Measurements from ENCODE around the gene EMILIN3.

Gene EMILIN3

DNA sequence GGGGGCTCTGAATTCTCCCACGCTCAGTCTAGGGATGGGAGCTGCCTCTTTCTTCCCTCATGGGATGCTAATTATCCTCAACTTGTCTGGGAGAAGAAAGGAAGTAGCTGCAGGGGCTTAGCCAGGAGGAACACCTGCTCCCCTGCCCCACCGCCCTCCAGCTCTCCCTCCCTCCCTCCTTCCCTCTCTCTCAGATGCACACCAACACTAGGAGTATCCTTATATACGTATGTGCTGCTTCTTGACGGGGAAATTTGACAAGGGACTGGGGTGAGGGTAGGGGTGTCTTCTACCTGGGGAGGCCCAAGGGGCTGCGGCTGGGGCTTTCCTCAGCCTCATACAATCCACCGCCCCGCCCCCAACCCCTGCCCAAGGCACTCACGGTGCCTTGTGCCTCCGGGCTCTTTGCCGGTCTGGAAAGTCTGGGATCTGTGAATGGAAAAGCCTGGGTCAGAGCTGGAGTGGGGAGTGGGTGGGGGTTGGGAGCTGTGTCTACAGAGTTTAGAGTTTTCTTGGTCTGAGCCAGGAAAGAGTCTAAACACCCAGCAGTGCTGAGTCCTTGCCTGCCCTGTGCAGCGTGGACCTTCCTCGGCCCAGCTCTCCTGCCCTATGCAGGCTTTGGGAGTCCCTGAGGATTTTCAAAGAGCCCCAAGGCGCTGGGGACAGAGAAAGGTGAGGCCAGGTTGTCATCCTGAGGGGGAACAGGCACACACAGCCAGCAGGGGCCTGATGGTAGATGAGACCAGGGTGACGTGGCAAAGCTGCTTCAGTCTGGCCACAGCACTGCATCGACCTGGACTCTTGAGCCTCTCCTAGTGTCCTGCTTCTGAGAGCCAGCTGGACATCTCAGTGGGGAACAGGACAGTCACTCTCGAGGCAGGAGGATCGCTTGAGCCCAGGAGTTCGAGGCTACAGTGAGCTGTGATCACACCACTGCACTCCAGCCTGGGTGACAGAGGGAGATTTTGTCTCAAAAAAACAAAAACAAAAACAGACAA lies 29.3 kb upstream of the EMILIN3 start:
- H3K4me3 ChIP-seq (ENCODE audit: low read length), result no peak overlapping the region
- no peak for TF ChIP-seq ZNF274 (IDR thresholded peaks at IDR 0.05; ENCODE audit: low read depth, low read length)

DNA sequence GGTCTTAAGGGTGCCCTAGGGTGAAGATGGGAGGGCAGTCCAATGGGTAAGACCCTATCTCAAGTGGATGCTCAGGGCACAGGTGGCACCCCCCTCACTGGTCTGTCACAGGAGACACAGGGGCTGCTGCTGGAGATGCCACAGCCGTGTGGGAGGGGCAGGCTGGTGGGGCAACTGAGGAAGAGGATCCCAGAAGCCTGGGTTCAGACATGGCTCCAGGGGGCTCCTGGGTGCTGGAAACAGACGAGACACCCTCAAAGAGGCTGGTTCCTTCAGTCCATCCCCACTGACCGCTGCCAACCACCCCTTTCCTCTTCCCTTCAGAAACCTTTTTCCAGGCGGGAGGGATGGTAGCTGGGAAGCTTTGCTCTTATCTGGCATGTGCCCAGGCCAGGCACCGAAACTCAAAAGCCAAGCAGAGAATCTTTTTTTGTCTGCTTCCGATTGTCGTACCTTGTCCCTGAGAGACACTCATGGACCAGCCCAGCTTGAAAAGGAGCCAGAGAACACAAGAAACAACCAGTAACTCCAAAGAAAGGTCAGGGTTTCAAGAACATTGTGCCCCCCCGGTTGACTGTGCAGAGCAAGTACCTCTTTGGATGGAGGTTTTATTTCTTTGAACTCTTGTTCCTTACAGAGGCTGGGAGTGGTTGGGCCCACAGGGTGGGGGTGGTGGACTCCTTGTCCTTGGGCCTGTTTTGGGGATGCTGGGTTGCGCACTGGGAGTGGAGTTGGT lies 28.5 kb upstream of the EMILIN3 start:
- TF ChIP-seq ZNF274 (IDR thresholded peaks at IDR 0.05; ENCODE audit: low read depth, low read length), result no peak
- no peak overlapping the region for H3K4me3 ChIP-seq (ENCODE audit: low read length)

DNA sequence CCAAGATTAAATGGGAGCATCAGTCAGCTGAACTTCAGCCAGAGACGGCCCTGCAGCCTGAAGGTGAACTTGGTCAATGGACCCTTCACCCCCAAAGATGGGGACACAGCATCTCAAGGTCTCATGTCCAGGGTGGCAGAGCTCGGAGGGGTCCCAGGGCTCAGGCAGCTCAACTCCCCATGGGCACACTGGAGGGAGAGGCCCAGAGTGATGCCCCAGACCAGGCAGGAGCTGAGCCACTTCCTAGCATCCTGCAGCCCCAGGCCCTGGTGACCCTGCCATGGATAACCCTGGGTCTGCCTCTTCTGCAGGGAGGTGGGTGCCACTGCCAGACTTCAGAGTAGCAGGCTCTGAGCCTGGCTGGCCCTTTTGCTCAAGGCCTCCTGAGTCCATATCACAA lies 27.5 kb upstream of the EMILIN3 start:
- no peak overlapping the region for H3K4me3 ChIP-seq (ENCODE audit: low read length)
- TF ChIP-seq ZNF274 (IDR thresholded peaks at IDR 0.05; ENCODE audit: low read depth, low read length), result no peak

DNA sequence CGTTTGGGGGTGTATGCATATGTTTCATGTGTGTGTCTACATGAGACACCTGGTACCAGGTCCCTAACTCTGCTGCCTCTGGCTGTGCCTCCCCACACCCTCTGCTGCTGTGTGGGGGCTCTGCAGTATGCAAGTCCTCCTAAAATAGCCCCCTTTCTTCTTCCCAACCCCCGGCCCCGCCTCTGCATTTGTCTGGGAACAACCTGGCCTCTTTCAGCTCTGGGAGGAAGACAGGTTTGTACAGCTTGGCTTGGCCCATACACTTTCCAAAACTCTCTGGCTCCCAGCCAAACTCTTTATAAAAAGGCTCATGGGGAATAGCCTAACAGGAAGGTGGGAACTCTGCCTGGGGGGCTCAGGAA lies 27.1 kb upstream of the EMILIN3 start:
- no peak for TF ChIP-seq ZNF274 (IDR thresholded peaks at IDR 0.05; ENCODE audit: low read depth, low read length)

DNA sequence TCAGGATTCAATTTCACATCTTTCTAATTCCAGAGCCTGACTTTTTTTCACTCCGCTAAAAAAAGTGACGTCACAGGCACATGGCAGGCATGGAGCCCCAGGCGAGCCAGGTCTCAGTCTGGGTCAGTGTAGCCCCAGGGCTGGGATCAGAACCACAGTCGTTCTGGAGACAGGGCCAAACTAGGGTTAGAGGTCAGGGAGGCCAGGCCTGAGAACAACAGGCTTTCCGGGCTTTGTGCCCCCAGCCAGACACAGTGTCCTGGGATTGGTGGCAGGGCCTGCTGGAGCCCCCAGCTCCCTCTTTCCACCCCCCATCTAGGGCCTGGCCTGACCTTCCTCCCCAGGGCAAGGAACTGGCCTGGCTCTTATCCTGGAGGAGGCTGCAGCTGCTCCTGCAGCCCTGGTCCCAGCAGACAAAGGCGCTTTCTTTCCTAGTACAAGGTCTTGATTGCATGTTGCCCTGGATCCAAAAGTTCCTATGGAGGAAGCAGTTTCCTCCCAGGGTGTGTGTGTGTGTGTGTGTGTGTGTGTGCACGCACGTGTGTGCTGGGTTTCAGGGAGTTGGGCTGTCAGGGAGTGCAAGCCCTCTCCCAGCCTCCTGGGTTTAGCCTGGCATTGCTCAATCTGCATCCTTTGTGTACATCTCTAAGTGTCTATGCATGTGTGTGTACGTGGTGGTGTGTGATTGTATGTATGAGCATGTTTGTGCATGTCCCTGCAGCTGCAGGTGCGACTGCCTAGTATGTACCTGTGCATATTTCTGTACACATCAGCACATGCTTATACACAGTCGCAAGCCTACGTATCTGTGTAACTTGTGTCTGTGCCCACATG lies 26.5 kb upstream of the EMILIN3 start:
- no peak for TF ChIP-seq ZNF274 (IDR thresholded peaks at IDR 0.05; ENCODE audit: low read depth, low read length)
- H3K4me3 ChIP-seq (ENCODE audit: low read length), result no peak overlapping the region

More for the DNA sequence above, 27.1 kb upstream of the EMILIN3 start:
- H3K4me3 ChIP-seq (ENCODE audit: low read length), result no peak overlapping the region

DNA sequence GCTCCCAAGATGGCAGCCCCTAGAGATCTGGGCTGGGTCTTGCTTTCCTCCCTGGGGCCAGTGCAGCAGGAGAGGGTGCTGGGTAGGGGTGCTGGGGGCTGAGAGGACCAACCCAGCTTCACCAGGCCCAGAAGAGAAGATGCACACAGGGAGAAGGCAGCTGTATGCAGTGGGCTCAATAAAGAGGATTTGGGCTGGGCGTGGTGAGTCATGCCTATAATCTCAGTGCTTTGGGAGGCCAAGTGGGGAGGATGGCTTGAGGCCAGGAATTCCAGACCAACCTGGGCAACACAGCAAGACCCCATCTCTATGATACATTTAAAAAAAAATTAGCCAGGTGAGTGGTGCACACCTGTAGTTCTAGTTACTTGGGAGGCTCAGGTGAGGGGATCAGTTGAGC lies 25.7 kb upstream of the EMILIN3 start:
- no peak for TF ChIP-seq ZNF274 (IDR thresholded peaks at IDR 0.05; ENCODE audit: low read depth, low read length)
- H3K4me3 ChIP-seq (ENCODE audit: low read length), result no peak overlapping the region

DNA sequence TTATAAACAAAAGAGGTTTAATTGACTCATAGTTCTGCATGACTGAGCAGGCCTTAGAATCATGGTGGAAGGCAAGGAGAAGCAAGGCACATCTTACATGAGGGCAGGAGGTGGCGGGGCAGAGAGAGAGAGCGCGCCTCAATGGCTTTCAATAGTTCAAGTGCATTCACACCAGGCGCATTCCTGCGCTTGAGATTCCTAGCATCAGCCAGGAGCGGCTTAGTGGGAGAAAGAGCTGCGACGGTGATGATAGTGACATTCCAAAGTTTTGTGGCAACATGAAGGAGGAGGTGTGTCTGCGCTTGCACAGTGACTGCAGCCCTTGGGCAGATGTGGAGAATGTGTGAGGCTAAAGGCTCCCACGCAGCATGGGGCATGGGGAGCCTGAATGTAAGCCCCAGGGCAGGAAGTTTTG lies 25.0 kb upstream of the EMILIN3 start:
- H3K4me3 ChIP-seq (ENCODE audit: low read length), result no peak overlapping the region
- TF ChIP-seq ZNF274 (IDR thresholded peaks at IDR 0.05; ENCODE audit: low read depth, low read length), result no peak

DNA sequence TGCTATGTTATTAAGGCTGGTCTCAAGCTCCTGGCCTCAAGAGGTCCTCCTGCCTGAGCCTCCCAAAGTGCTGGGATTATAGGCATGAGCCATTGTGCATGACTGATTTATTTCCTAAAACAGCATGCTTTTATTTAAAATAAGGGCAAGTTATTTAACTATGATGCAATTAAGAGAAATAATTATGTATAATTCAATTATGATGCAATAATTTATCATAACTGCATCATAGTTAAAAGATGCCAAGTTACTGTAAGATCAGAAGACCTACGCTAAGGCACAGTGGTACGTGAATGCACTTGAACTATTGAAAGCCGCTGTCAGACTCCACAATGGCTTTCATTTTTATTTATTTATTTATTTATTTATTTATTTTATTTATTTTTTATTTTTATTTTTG lies 24.3 kb upstream of the EMILIN3 start:
- H3K4me3 ChIP-seq (ENCODE audit: low read length), result no peak overlapping the region
- TF ChIP-seq ZNF274 (IDR thresholded peaks at IDR 0.05; ENCODE audit: low read depth, low read length), result no peak

DNA sequence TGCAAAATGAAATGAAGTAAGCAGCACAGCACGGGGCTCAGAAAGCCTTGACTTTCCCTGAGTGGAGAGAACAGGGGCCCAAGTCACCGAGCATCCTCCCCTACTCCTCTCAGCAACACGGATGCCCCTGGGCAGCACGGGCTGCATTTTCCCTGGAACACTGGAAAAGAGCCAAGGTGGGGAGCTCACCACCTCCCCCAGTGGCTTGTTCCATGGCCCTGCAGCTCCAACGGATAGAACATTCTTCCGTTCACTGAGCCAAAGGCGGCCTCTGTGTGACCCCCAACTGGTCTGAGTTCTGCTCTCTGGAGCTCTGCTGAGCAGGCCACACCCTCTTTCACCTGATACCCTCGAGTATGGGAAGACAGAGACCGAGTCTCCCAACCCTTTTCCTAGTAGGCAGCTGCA lies 20.8 kb upstream of the EMILIN3 start:
- no peak for TF ChIP-seq ZNF274 (IDR thresholded peaks at IDR 0.05; ENCODE audit: low read depth, low read length)
- H3K4me3 ChIP-seq (ENCODE audit: low read length), result no peak overlapping the region

DNA sequence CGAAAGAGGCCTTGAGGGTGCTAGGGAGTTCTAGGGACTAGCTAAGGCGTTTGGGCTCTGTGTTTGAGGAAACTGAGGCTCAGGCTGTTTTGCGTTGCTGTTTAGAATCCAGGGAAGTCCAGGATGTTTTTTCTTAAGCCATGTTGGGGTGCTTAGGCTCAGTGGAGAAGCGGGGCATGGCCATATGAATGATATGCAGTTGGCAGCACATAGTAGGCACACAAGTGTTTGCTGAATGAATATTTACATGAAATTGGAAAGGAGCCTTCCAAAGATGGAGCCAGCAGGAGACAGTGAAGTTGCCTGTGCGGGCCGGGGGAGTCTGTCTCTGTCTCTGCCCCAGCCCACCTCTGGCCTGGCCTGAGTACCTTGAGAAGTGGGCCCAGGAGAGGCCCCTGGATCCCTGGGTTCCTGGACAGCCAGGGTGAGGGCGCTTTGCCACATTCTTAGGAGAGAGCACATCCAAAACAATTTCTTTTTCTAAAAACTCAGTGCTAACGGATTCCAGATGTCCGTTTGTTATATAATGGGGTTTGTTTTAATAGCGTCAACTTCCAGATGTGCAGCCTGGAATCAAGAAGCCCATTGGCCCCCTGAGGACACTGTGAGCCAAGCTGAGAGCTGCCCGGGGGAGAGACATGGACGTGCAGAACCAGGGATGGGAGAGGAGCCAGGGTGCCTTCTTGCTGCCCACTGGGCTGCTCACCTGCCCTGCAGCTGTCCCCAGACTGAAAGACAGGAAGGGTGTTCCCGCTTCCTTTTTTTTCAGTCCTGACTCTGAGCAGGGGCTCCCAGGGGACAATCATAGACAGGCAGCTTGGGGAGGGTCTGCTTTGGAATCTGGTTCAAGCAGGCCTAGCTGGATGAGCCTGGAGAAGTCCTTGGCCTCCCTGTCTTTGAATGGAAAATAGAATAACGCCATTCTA lies 20.1 kb upstream of the EMILIN3 start:
- no peak overlapping the region for H3K4me3 ChIP-seq (ENCODE audit: low read length)
- no peak for TF ChIP-seq ZNF274 (IDR thresholded peaks at IDR 0.05; ENCODE audit: low read depth, low read length)

DNA sequence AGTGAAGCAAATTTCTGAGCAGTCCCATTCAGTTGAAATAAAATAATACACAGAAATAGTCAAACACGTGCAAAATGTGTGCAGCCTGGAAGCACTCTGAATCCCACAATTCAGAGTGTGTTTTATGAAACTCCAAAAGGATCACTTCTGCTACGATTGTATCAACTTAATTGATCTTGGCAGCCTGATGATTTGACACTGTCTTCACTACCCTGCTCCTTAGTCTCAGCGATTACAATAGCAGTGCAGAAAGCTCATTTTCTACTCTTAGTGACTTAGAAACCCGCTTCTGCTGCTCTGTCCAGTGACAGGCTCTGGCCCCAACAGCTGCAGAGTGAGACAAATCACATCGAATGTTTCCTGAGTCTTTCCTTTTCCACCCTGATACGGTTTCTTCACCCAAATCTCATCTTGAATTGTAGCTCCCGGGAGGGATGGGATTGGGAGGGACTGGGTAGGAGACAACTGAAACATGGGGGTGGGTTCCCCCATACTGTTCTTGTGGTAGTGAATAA lies 16.2 kb upstream of the EMILIN3 start:
- TF ChIP-seq ZNF274 (IDR thresholded peaks at IDR 0.05; ENCODE audit: low read depth, low read length), result no peak
- no peak overlapping the region for H3K4me3 ChIP-seq (ENCODE audit: low read length)

DNA sequence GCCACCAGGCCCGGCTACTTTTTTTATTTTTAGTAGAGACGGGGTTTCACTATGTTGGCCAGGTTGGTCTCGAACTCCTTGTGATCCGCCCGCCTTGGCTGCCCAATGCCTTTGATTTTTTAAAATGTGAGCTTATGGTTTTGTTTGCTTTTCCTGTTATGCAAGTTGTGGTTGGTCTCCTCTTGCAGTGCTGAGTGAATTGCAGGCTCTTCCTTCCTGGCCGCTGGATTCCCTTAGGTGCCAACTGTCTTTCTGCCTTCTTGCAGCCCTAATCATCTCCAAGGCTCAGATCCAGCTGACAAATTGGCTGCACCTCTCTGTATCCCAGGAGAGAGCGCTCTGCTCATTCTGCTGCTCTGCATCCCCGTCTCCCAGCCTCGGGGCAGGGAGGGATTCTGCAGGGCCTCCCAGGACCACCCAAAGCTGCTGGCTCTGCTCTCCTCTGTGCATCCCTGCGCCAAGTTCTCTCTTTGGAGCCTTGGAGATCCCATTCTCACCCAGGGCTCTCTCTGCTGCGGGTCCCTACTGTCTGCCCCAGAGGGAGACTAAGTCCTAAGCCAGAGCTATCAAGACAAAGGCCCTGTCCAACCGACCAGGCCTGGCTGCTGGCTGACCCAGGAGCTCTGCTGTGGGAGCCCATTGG lies 14.1 kb upstream of the EMILIN3 start:
- TF ChIP-seq ZNF274 (IDR thresholded peaks at IDR 0.05; ENCODE audit: low read depth, low read length), result no peak
- H3K4me3 ChIP-seq (ENCODE audit: low read length), result no peak overlapping the region

Measured in GM08714 (cell line).